B cell (primary cell): Measurements from ENCODE around the gene ANKRD52.

Experiments used
- EZH2 ChIP-seq: IDR thresholded peaks from 2 replicates; pipeline ENCODE4 v1.6.1; 2012; ENCODE audit warnings: borderline replicate concordance, low read depth, mild to moderate bottlenecking, moderate library complexity, low read length; ENCODE audit not compliant: insufficient read depth, poor library complexity, severe bottlenecking
- TF ChIP-seq, protein P1 (sequence below): fragments of 200-600 bp; IDR thresholded peaks from one replicate; pipeline ENCODE4 v1.8.0; 2022; ENCODE audit warnings: antibody characterized with exemption, mild to moderate bottlenecking

DNA sequence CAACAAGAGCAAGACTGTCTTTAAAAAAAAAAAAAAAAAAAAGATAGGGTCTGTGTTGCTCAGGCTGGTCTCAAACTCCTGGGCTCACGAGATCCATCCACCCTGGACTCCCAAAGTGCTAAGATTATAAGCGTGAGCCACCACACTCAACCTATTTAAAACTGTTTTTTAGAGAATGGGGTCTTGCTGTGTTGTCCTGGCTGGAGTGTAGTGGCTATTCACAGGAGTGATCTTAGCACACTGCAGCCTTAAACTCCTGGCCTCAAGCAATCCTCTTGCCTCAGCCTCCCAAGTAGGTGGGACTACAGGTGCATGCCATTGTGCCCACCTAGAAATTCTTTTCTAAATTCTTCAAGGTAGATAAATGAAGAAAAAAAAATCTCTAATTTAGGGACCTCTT, 16.1 kb upstream of the ANKRD52 start:
- TF ChIP-seq, protein P1, sequence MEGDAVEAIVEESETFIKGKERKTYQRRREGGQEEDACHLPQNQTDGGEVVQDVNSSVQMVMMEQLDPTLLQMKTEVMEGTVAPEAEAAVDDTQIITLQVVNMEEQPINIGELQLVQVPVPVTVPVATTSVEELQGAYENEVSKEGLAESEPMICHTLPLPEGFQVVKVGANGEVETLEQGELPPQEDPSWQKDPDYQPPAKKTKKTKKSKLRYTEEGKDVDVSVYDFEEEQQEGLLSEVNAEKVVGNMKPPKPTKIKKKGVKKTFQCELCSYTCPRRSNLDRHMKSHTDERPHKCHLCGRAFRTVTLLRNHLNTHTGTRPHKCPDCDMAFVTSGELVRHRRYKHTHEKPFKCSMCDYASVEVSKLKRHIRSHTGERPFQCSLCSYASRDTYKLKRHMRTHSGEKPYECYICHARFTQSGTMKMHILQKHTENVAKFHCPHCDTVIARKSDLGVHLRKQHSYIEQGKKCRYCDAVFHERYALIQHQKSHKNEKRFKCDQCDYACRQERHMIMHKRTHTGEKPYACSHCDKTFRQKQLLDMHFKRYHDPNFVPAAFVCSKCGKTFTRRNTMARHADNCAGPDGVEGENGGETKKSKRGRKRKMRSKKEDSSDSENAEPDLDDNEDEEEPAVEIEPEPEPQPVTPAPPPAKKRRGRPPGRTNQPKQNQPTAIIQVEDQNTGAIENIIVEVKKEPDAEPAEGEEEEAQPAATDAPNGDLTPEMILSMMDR: no peak
- TF ChIP-seq EZH2: no peak
